ENCODE results near the gene SLC35D2. TPM values are rescaled to one million over a fixed set of nuclear protein-coding genes. Genes with fewer than 3 reads are reported as not detected.

The SLC35D2 gene
- total and polyA plus RNA-seq, 11 donors, result 8.2 to 23.1 (median 15.9) TPM

DNA sequence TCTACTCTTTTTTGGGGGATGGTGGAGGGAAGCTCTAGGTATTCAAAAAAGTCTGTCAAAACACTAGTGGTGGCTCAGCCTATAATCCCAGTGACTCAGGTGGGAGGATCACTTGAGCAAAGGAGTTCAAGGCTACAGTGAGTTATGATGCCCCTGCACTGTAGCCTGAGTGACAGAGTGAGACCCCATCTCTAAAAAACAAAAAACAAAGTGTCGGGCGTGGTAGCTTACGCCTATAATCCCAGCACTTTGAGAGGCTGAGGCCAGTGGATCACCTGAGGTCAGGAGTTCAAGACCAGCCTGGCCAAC is 15.8 kb upstream of the SLC35D2 start:
- Histone ChIP-seq H3K4me1 (no peaks in the 10 kb centered on the region), H3K36me3 (no peaks in the 10 kb centered on the region), H3K27ac (peak overlapping the region in 1 of 12 donors; percentile 67), H3K27me3 (no peaks in the 10 kb centered on the region), H3K9me3 (peaks cover 0 to 12% (median 0%) of the 10 kb centered on the region in 12 donors), H3K4me3 (no peak overlapping the region)
- ATAC-seq (no peak), DNase-seq (no peak)
- 91 to 98% (median 96%) methylated on average over 3 of the region's 3 CpGs for WGBS, 4 donors
- intact Hi-C loops (cut with DNase I), result no loop called here
- TF ChIP-seq, protein P1, sequence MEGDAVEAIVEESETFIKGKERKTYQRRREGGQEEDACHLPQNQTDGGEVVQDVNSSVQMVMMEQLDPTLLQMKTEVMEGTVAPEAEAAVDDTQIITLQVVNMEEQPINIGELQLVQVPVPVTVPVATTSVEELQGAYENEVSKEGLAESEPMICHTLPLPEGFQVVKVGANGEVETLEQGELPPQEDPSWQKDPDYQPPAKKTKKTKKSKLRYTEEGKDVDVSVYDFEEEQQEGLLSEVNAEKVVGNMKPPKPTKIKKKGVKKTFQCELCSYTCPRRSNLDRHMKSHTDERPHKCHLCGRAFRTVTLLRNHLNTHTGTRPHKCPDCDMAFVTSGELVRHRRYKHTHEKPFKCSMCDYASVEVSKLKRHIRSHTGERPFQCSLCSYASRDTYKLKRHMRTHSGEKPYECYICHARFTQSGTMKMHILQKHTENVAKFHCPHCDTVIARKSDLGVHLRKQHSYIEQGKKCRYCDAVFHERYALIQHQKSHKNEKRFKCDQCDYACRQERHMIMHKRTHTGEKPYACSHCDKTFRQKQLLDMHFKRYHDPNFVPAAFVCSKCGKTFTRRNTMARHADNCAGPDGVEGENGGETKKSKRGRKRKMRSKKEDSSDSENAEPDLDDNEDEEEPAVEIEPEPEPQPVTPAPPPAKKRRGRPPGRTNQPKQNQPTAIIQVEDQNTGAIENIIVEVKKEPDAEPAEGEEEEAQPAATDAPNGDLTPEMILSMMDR (IDR thresholded peaks at IDR 0.05), result no peak
- no peak for TF ChIP-seq POLR2A (IDR thresholded peaks at IDR 0.05)

DNA sequence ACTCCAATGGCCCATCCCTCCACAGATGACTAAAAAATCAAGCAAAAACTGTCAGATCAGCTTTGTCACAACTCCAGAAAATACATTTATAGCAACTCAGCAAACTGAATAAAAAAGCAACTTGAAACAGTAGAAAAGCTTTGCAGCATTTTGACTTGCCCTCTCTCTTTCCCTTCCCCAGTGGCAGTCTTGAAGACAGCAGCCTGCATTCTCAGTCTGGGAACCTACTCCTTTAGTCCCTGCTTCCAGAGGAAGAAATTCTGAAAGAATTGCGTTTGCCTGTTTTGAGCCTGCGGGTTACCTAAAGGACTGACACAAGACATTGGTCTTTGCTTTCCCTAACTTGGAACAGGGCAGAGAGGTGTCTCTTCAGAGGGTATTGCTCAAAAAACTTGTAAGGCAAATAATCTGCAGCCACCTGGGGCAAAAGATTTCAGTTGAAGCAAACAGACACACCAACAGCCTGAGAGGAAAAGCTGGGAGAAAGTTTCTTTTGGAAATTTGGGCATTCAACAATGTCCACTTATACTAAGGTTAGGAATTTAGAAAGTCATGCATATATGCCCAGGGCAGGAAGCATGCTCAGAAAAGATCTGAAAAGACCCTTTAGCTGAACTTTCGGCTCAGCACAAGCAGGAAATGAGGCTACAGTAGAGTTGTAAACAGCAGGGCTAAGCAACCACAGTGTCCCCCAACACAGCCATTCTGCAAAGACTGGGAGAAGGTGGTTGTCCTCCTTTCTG is 15.2 kb upstream of the SLC35D2 start:
- intact Hi-C loops (cut with DNase I), result no loop called here
- 49 to 69% (median 65%) methylated on average over 3 of the region's 3 CpGs for WGBS, 4 donors
- H3K36me3 ChIP-seq, result no peaks in the 10 kb centered on the region
- no peak overlapping the region for H3K4me3 ChIP-seq
- ATAC-seq (no peak), DNase-seq (no peak)
- peak overlapping the region in 1 of 12 donors; percentile 67 for H3K27ac ChIP-seq
- peaks cover 0 to 12% (median 0%) of the 10 kb centered on the region in 12 donors for H3K9me3 ChIP-seq
- H3K27me3 ChIP-seq, result no peaks in the 10 kb centered on the region
- TF ChIP-seq, protein P1 (IDR thresholded peaks at IDR 0.05), result no peak
- no peak for TF ChIP-seq POLR2A (IDR thresholded peaks at IDR 0.05)
- no peaks in the 10 kb centered on the region for H3K4me1 ChIP-seq

DNA sequence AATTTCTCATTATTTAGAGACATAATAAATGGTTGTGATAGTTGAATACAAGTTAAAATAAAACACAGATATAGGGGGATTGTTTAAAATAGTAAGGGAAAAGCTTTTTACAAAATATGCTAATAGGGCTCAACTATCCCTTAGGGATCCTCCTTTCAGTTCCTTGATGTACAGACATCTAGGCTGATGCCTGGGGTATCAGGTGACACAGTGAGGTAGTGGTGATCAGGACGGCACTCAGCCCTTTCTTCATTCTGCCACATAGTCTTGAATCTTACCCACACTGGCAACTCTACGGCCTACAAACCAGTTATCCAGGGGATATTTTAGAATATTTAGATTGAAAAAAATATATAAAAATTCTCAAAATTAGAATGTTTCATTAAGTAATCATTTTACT is 12.5 kb upstream of the SLC35D2 start:
- H3K4me1 ChIP-seq, result no peaks in the 10 kb centered on the region
- H3K9me3 ChIP-seq, result peaks cover 0 to 10% (median 0%) of the 10 kb centered on the region in 12 donors
- DNase-seq (no peak), ATAC-seq (no peak)
- H3K36me3 ChIP-seq, result peaks cover 0 to 20% (median 0%) of the 10 kb centered on the region in 9 donors
- H3K27ac ChIP-seq, result no peak overlapping the region
- TF ChIP-seq, protein P1 (IDR thresholded peaks at IDR 0.05), result no peak
- TF ChIP-seq POLR2A (IDR thresholded peaks at IDR 0.05), result no peak
- 89 to 97% (median 94%) methylated on average over 2 of the region's 2 CpGs for WGBS, 4 donors
- intact Hi-C loops (cut with DNase I), result no loop called here
- H3K27me3 ChIP-seq, result no peaks in the 10 kb centered on the region
- H3K4me3 ChIP-seq, result no peak overlapping the region

DNA sequence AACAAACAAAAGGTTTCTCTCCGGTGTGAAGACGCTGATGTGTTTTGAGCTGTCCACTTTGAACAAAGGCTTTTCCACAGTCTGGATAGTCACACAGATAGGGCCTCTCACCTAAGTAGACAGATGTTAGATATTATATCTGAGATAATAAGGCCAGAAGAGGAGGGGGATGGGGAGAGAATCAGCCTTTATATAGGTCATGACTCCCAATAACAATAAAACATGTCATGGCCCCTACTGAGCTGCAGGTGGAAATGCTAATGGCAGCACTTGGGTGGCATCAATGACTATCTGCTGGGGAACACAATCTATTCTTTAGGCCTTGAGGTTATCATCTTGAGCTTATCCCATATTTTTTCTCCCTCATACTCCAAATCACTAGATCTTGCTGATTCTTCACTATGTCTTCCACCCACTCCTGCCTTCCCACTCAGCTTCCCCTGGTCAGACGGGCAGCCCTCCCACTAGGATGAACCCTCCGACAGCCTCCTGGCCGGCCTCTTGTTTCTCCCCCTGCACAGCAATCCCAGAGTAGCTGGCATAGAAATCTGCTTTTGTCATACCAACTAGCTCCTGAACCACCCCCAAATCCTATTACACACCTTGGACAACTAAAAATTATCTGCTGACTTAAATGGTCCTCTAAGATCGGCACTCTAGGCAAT is 11.5 kb upstream of the SLC35D2 start:
- WGBS, 4 donors, result 93 to 96% (median 96%) methylated on average over 6 of the region's 6 CpGs
- Histone ChIP-seq H3K27me3 (no peaks in the 10 kb centered on the region), H3K4me3 (no peak overlapping the region), H3K27ac (no peak overlapping the region), H3K4me1 (peaks cover 0 to 4% (median 0%) of the 10 kb centered on the region in 12 donors), H3K36me3 (peaks cover 0 to 22% (median 0%) of the 10 kb centered on the region in 9 donors), H3K9me3 (no peaks in the 10 kb centered on the region)
- intact Hi-C loops (cut with DNase I), result no loop called here
- DNase-seq (no peak), ATAC-seq (no peak)
- no peak for TF ChIP-seq POLR2A (IDR thresholded peaks at IDR 0.05)
- TF ChIP-seq, protein P1 (IDR thresholded peaks at IDR 0.05), result no peak

Measured in heart left ventricle (tissue), 16 donors.